GM12878 (cell line): ENCODE results near the gene MSL3. TPM values are rescaled to one million over a fixed set of nuclear protein-coding genes. Genes with fewer than 3 reads are reported as not detected.

Source experiments
- ATAC-seq: fragments of 200-7000 bp; cut with Tn5 transposase; 3 replicates; pipeline ENCODE4 v1.9.1; 2020; ENCODE audit warnings: mild to moderate bottlenecking, moderate library complexity
- BruUV-seq: library from RNA; stranded (reverse); fragments of 400-500 nt; replicated peaks from 2 replicates; lab custom pipeline; 2021; lab: Mats Ljungman, UMichigan
- CTCF ChIA-PET: fragments of 300-600 bp; sonication (Branson Sonifier 250); formaldehyde crosslinking; extraction: SDS; loops from one replicate; lab custom pipeline; 2021; ENCODE audit warnings: inconsistent platforms; lab: Yijun Ruan, JAX
- POLR2A ChIA-PET: fragments of 350-600 bp; formaldehyde crosslinking; extraction: SDS; loops from one replicate; lab custom pipeline; 2021; ENCODE audit warnings: inconsistent platforms; lab: Charles Lee
- RAD21 ChIA-PET: fragments of 300-600 bp; sonication (Branson Sonifier 250); formaldehyde crosslinking; loops from one replicate; lab custom pipeline; 2023; ENCODE audit warnings: antibody characterized with exemption; ENCODE audit not compliant: unreplicated experiment; lab: Charles Lee
- SMC1A ChIA-PET: fragments of 300-600 bp; sonication (Branson Sonifier 250); formaldehyde crosslinking; loops from one replicate; lab custom pipeline; 2023; ENCODE audit not compliant: unreplicated experiment, uncharacterized antibody; lab: Charles Lee
- DNase-seq: peaks from one replicate; pipeline ENCODE4 v3.0.0-alpha.2; 2011; ENCODE audit warnings: low read depth, low spot score
- FAIRE-seq: peaks from 3 replicates; lab custom pipeline; 2011; peaks lifted over from hg19 to GRCh38; lab: Jason Lieb, UNC
- H2AFZ ChIP-seq: 2 replicates; pipeline ENCODE4 v1.6.0; 2011; ENCODE audit warnings: low read depth, low read length, control low read depth; ENCODE audit not compliant: control insufficient read depth
- H3K27ac ChIP-seq: 2 replicates; pipeline ENCODE4 v1.5.1; 2011; ENCODE audit warnings: control low read depth; ENCODE audit not compliant: control insufficient read depth, insufficient read depth
- H3K27me3 ChIP-seq, 2 experiments: replicated peaks in 1 of 2; 2 replicates each; pipeline versions ENCODE4 v1.6.0 to v1.6.1; 2011; ENCODE audit warnings: low read length in 1 of 2; ENCODE audit not compliant: control insufficient read depth in 2 of 2, insufficient read depth in 2 of 2
- H3K36me3 ChIP-seq, 2 experiments: 2 replicates each; pipeline ENCODE4 v1.5.1; 2011; ENCODE audit warnings: low read length in 1 of 2; ENCODE audit not compliant: control insufficient read depth in 2 of 2, insufficient read depth in 2 of 2
- H3K4me1 ChIP-seq: 2 replicates; pipeline ENCODE4 v1.6.1; 2011; ENCODE audit warnings: mild to moderate bottlenecking, low read length, moderate library complexity, mixed read lengths; ENCODE audit not compliant: control insufficient read depth, insufficient read depth
- H3K4me2 ChIP-seq: 2 replicates; pipeline ENCODE4 v1.6.0; 2011; ENCODE audit warnings: control low read depth; ENCODE audit not compliant: control insufficient read depth, insufficient read depth
- H3K4me3 ChIP-seq: fragments of 200-600 bp; sonication (generic); 2 replicates; pipeline ENCODE4 v1.5.1; 2016
- H3K79me2 ChIP-seq: 2 replicates; pipeline ENCODE4 v1.6.0; 2011; ENCODE audit warnings: low read length; ENCODE audit not compliant: control insufficient read depth, insufficient read depth
- H3K9ac ChIP-seq: 2 replicates; pipeline ENCODE4 v1.8.0; 2011; ENCODE audit warnings: low read length, control low read depth, mixed read lengths; ENCODE audit not compliant: control insufficient read depth, insufficient read depth
- H3K9me3 ChIP-seq: replicated peaks from 3 replicates; pipeline ENCODE4 v1.5.1; 2011; ENCODE audit warnings: mild to moderate bottlenecking, low read length; ENCODE audit not compliant: control insufficient read depth, insufficient read depth
- H4K20me1 ChIP-seq: 2 replicates; pipeline ENCODE4 v1.6.0; 2011; ENCODE audit not compliant: control insufficient read depth, insufficient read depth
- BACH1 ChIP-seq: fragments of 450-650 bp; IDR thresholded peaks from 2 replicates; pipeline ENCODE4 v1.6.1; 2017; ENCODE audit warnings: mild to moderate bottlenecking, borderline replicate concordance
- BHLHE40 ChIP-seq, 2 experiments: fragments of 450-650 bp in 1 of 2; IDR thresholded peaks; 2 replicates each; pipeline ENCODE4 v1.6.1; 2011 to 2017; ENCODE audit warnings: low read depth in 2 of 2, borderline replicate concordance in 1 of 2, improper control_type of control experiment in 1 of 2, low read length in 1 of 2, mild to moderate bottlenecking in 1 of 2
- RUNX3 ChIP-seq: IDR thresholded peaks from 2 replicates; pipeline ENCODE4 v1.6.1; 2012; ENCODE audit warnings: low read length, inconsistent platforms
- ZBED1 ChIP-seq: IDR thresholded peaks from 2 replicates; pipeline ENCODE4 v1.6.1; 2016; ENCODE audit warnings: borderline replicate concordance
- WGBS: methylation state at CpG from one replicate; pipeline ENCODE4 v1.1.6; 2016; ENCODE audit warnings: low lambda C conversion rate; ENCODE audit not compliant: insufficient replicate concordance, insufficient coverage; ENCODE audit errors: missing lambda C conversion rate; 5-methylcytosine and 5-hydroxymethylcytosine counted together
- in situ Hi-C: fragments of 300-500 bp; cut with MboI; formaldehyde crosslinking; loops from 9 replicates; pipeline ENCODE4 v1.14.3; 2018; ENCODE audit warnings: mixed read lengths
- intact Hi-C: fragments of 100-400 bp; cut with micrococcal nuclease; formaldehyde crosslinking; loops from one replicate; pipeline ENCODE4 v1.14.2; 2022; ENCODE audit not compliant: unreplicated experiment
- polyA plus RNA-seq, 11 experiments: library from polyadenylated mRNA; depleted of rRNA in 4 of 11; unstranded in 6 of 11; stranded (reverse) in 5 of 11; fragments of >200 nt; fragmentation: Nextera tagmentation in 4 of 11; fragmentation: Illumina TruSeq in 1 of 11; extraction: Ambion mirVana in 4 of 11; extraction: Trizol in 1 of 11; gene quantifications; 1 replicate in 1 of 11; 2 replicates in 10 of 11; pipeline versions ENCODE4 v1.2.1 to v1.2.3, GENCODE V29; 2011 to 2016; ENCODE audit warnings: inconsistent platforms in 2 of 11, missing spikeins in 2 of 11, low read depth in 1 of 11
- total RNA-seq, 4 experiments: library from RNA; depleted of rRNA in 3 of 4; stranded (reverse); fragments of >200 nt in 3 of 4; fragmentation: Illumina TruSeq in 1 of 4; extraction: Trizol in 1 of 4; gene quantifications; 2 replicates each; pipeline versions ENCODE4 v1.2.1 to v1.2.3, GENCODE V29; 2013 to 2021
- TF ChIP-seq, protein P1 (sequence below): fragments of 450-650 bp; IDR thresholded peaks from 2 replicates; pipeline ENCODE4 v1.6.1; 2017; ENCODE audit warnings: mild to moderate bottlenecking, moderate library complexity
- TF ChIP-seq, protein P2 (sequence below): fragments of 450-650 bp; formaldehyde crosslinking; IDR thresholded peaks from 2 replicates; pipeline ENCODE4 v1.4.0; 2020; ENCODE audit warnings: mild to moderate bottlenecking, moderate library complexity
- TF ChIP-seq, protein P3 (sequence below): fragments of 450-650 bp; IDR thresholded peaks from 2 replicates; pipeline ENCODE4 v1.6.1; 2017; ENCODE audit warnings: mild to moderate bottlenecking, moderate library complexity

The MSL3 gene
- total and polyA plus RNA-seq, 10 of the 15 experiments (the other 5 are each of a cell fraction or from before 2014, with no cell fraction given): 28.4 to 438 (median 40.7) TPM

DNA sequence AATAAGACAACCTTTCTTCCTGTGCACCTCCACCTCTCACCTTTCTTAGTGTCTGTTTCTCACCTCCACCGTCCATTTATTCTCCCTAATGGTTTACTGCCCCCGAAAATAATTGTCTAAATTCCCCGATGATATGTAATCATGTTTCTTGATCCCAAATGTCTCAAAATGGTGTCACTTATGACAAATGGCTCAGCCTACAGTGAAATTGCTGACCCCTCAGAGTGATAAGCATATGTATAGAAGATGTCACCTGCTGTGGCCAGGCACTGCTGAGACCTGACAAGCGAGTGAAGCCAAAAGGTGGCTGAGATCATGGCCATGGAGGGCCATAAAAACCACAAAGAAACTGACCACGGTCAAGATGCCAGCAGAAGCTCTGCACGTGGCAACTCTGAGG lies 35.7 kb downstream of the MSL3 start:
- H3K4me2 ChIP-seq: no peak overlapping the region
- no peaks in the 10 kb centered on the region for H3K79me2 ChIP-seq
- no peaks in the 10 kb centered on the region for H3K27me3 ChIP-seq
- ATAC-seq (no peak), FAIRE-seq (no peak), DNase-seq (no peak)
- no peaks in the 10 kb centered on the region for H4K20me1 ChIP-seq
- ChIA-PET RAD21 (interaction anchor here (0.9 to 14.8 kb wide), 18 partner anchors 11 to 258 kb away, joined by 3 to 428 read pairs (median 10); partner anchors contain the start of gene MSL3), POLR2A (interaction anchor here (0.7 to 12.3 kb wide), 9 partner anchors 12 to 180 kb away, joined by 3 to 207 read pairs (median 6); no protein-coding TSS in a partner anchor), CTCF (interaction anchor here (0.6 to 9.1 kb wide), 21 partner anchors 8 to 258 kb away, joined by 3 to 226 read pairs (median 5); no protein-coding TSS in a partner anchor), SMC1A (interaction anchor here (0.8 to 17.6 kb wide), 24 partner anchors 10 to 253 kb away, joined by 3 to 404 read pairs (median 8); no protein-coding TSS in a partner anchor)
- peak overlapping the region; percentile 61 for H3K27ac ChIP-seq
- in situ Hi-C loops (loop anchor here (25.0 kb wide), 1 partner anchor 1606 kb away; no protein-coding TSS in a partner anchor), intact Hi-C loops (loop anchor here (1.0 to 2.0 kb wide), 3 partner anchors 19 to 115 kb away; no protein-coding TSS in a partner anchor)
- H3K36me3 ChIP-seq: no peaks in the 10 kb centered on the region
- no peak overlapping the region for H3K4me3 ChIP-seq
- H3K4me1 ChIP-seq: peaks cover 30% of the 10 kb centered on the region
- H3K9ac ChIP-seq: no peak overlapping the region
- no peak overlapping the region for H2AFZ ChIP-seq
- no TSS peak for BruUV-seq
- WGBS: 63% methylated on average over 6 of the region's 6 CpGs
- H3K9me3 ChIP-seq: peaks cover 5% of the 10 kb centered on the region
- TF ChIP-seq RUNX3 (peak; percentile 13; the same call in 1 of the 2 replicates), BACH1 (no peak), BHLHE40 (IDR thresholded peaks at IDR 0.05; ENCODE audit: borderline replicate concordance in 1 of 2, low read depth in 2 of 2, low read length in 1 of 2) (0 out of 4 replicates have a peak, but pooled peaks of 1 of the 2 experiments have one; percentile 8), ZBED1 (no peak)
- TF ChIP-seq, protein P1, sequence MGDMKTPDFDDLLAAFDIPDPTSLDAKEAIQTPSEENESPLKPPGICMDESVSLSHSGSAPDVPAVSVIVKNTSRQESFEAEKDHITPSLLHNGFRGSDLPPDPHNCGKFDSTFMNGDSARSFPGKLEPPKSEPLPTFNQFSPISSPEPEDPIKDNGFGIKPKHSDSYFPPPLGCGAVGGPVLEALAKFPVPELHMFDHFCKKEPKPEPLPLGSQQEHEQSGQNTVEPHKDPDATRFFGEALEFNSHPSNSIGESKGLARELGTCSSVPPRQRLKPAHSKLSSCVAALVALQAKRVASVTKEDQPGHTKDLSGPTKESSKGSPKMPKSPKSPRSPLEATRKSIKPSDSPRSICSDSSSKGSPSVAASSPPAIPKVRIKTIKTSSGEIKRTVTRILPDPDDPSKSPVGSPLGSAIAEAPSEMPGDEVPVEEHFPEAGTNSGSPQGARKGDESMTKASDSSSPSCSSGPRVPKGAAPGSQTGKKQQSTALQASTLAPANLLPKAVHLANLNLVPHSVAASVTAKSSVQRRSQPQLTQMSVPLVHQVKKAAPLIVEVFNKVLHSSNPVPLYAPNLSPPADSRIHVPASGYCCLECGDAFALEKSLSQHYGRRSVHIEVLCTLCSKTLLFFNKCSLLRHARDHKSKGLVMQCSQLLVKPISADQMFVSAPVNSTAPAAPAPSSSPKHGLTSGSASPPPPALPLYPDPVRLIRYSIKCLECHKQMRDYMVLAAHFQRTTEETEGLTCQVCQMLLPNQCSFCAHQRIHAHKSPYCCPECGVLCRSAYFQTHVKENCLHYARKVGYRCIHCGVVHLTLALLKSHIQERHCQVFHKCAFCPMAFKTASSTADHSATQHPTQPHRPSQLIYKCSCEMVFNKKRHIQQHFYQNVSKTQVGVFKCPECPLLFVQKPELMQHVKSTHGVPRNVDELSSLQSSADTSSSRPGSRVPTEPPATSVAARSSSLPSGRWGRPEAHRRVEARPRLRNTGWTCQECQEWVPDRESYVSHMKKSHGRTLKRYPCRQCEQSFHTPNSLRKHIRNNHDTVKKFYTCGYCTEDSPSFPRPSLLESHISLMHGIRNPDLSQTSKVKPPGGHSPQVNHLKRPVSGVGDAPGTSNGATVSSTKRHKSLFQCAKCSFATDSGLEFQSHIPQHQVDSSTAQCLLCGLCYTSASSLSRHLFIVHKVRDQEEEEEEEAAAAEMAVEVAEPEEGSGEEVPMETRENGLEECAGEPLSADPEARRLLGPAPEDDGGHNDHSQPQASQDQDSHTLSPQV: peak; percentile 98
- TF ChIP-seq, protein P2, sequence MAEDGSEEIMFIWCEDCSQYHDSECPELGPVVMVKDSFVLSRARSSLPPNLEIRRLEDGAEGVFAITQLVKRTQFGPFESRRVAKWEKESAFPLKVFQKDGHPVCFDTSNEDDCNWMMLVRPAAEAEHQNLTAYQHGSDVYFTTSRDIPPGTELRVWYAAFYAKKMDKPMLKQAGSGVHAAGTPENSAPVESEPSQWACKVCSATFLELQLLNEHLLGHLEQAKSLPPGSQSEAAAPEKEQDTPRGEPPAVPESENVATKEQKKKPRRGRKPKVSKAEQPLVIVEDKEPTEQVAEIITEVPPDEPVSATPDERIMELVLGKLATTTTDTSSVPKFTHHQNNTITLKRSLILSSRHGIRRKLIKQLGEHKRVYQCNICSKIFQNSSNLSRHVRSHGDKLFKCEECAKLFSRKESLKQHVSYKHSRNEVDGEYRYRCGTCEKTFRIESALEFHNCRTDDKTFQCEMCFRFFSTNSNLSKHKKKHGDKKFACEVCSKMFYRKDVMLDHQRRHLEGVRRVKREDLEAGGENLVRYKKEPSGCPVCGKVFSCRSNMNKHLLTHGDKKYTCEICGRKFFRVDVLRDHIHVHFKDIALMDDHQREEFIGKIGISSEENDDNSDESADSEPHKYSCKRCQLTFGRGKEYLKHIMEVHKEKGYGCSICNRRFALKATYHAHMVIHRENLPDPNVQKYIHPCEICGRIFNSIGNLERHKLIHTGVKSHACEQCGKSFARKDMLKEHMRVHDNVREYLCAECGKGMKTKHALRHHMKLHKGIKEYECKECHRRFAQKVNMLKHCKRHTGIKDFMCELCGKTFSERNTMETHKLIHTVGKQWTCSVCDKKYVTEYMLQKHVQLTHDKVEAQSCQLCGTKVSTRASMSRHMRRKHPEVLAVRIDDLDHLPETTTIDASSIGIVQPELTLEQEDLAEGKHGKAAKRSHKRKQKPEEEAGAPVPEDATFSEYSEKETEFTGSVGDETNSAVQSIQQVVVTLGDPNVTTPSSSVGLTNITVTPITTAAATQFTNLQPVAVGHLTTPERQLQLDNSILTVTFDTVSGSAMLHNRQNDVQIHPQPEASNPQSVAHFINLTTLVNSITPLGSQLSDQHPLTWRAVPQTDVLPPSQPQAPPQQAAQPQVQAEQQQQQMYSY: peak; percentile 80
- TF ChIP-seq, protein P3, sequence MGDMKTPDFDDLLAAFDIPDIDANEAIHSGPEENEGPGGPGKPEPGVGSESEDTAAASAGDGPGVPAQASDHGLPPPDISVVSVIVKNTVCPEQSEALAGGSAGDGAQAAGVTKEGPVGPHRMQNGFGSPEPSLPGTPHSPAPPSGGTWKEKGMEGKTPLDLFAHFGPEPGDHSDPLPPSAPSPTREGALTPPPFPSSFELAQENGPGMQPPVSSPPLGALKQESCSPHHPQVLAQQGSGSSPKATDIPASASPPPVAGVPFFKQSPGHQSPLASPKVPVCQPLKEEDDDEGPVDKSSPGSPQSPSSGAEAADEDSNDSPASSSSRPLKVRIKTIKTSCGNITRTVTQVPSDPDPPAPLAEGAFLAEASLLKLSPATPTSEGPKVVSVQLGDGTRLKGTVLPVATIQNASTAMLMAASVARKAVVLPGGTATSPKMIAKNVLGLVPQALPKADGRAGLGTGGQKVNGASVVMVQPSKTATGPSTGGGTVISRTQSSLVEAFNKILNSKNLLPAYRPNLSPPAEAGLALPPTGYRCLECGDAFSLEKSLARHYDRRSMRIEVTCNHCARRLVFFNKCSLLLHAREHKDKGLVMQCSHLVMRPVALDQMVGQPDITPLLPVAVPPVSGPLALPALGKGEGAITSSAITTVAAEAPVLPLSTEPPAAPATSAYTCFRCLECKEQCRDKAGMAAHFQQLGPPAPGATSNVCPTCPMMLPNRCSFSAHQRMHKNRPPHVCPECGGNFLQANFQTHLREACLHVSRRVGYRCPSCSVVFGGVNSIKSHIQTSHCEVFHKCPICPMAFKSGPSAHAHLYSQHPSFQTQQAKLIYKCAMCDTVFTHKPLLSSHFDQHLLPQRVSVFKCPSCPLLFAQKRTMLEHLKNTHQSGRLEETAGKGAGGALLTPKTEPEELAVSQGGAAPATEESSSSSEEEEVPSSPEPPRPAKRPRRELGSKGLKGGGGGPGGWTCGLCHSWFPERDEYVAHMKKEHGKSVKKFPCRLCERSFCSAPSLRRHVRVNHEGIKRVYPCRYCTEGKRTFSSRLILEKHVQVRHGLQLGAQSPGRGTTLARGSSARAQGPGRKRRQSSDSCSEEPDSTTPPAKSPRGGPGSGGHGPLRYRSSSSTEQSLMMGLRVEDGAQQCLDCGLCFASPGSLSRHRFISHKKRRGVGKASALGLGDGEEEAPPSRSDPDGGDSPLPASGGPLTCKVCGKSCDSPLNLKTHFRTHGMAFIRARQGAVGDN: peak; percentile 93
